Measurements from ENCODE around the gene SLC1A2. TPM values are rescaled to one million over a fixed set of nuclear protein-coding genes. Genes with fewer than 3 reads are reported as not detected.

The SLC1A2 gene
- total RNA-seq, 6 experiments from 2014 or later = 1.7 to 2.4 (median 2.1) TPM

DNA sequence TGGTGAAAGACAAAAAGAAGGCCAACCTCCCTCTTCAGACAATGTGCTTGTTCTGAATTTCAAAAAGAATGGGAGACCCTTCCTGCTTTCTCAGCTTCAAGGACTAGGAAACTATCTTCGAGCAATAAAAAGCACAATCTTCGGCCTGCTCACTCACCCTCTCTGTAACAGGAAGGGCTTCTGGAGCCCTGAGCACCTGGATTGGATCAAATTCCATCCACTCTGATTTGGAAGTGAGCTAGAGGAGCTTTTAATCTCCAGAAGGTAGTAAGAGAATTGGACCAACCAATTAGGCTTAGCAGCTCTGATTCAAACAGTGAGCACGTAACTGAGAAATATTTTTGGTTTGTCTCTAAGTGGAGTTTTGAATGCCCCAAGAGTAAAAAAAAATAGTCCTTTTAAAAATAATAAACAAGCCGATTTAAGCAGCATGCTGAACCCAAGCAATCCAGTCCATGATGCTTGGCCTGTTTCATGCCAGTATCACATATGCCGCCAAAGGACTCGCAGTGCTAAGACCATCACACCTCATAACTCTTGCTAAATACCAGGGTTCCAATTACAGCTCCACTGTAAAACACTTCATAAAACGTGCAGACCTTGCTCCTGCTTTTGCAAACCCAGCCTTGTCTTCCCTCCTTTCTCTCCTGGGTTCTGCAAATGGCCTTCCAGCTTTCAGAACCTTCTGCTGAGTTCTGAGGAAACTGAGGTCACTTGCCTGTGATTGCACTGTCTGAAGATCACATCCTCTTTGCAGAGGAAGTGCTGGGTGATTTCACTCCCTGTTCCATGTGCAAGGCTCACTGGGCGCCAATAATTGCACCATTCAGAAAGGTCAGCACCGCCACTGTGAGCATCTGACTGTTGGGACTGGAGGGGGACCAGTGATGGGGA, 74.4 kb downstream of the SLC1A2 start:
- H3K27ac Mint-ChIP-seq = no peak overlapping the region
- no peak overlapping the region; the same call in 1 of the 2 replicates for H3K4me3 Mint-ChIP-seq
- no peaks in the 10 kb centered on the region for H3K9me3 Mint-ChIP-seq
- H3K4me1 Mint-ChIP-seq (ENCODE audit: low read depth) = peaks cover 41% of the 10 kb centered on the region
- TF ChIP-seq, protein P1, sequence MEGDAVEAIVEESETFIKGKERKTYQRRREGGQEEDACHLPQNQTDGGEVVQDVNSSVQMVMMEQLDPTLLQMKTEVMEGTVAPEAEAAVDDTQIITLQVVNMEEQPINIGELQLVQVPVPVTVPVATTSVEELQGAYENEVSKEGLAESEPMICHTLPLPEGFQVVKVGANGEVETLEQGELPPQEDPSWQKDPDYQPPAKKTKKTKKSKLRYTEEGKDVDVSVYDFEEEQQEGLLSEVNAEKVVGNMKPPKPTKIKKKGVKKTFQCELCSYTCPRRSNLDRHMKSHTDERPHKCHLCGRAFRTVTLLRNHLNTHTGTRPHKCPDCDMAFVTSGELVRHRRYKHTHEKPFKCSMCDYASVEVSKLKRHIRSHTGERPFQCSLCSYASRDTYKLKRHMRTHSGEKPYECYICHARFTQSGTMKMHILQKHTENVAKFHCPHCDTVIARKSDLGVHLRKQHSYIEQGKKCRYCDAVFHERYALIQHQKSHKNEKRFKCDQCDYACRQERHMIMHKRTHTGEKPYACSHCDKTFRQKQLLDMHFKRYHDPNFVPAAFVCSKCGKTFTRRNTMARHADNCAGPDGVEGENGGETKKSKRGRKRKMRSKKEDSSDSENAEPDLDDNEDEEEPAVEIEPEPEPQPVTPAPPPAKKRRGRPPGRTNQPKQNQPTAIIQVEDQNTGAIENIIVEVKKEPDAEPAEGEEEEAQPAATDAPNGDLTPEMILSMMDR (IDR thresholded peaks at IDR 0.05) = no peak
- H3K27me3 Mint-ChIP-seq (ENCODE audit: insufficient read depth) = peaks cover 2% of the 10 kb centered on the region; the same call in 1 of the 2 replicates
- no peaks in the 10 kb centered on the region for H3K36me3 Mint-ChIP-seq (ENCODE audit: low read depth)
- no peak for DNase-seq

DNA sequence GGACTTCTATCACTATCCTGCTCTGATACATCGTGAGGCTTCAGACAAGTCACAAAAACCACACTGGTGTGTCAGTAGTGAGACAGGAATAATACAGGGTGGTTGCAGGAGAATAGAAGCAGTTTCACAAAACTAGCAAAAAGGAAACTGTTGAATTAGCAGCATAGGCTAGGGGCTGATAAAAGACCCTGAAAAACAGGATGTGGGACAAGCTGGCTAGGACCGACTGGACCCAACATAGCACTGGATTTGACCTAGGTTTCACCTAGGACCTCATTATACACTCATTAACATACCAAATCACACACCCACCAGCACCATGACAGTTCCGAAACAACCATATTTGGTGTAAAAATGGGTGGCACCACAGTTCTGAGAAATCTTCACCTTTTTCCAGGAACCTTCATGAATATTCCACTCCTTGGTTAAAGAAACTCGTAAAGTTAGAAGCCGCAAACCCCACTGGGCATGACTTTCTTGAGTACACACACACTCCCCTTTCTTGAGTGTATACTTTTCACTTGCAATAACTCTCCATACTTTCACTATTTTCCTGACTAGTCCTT, 76.2 kb downstream of the SLC1A2 start:
- DNase-seq = no peak
- H3K9me3 Mint-ChIP-seq = no peaks in the 10 kb centered on the region
- H3K4me3 Mint-ChIP-seq = no peak overlapping the region
- peaks cover 2% of the 10 kb centered on the region; the same call in 1 of the 2 replicates for H3K27me3 Mint-ChIP-seq (ENCODE audit: insufficient read depth)
- H3K36me3 Mint-ChIP-seq (ENCODE audit: low read depth) = no peaks in the 10 kb centered on the region
- TF ChIP-seq, protein P1 (IDR thresholded peaks at IDR 0.05) = no peak
- H3K27ac Mint-ChIP-seq = no peak overlapping the region
- peaks cover 48% of the 10 kb centered on the region for H3K4me1 Mint-ChIP-seq (ENCODE audit: low read depth)

DNA sequence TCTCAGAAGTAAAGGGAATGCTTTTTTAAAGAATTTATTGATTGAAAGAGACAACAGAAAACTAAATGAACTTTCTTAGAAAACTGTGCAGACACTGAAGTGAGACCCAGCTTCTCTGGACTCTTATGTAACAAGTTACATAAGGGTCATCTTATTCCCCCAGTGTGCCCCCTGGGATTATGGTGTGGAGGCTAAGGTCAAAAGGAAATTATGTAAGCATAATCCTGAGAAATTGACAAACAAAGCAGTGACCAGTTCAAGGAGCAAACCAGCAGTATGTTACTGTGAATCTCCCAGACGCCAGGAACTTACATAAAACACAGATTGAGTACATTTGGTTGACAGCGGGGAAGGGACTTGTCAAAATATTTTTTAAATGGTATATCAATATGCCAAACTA, 78.6 kb downstream of the SLC1A2 start:
- DNase-seq = no peak
- Mint-ChIP-seq H3K36me3 (ENCODE audit: low read depth) (no peaks in the 10 kb centered on the region), H3K4me3 (no peak overlapping the region), H3K27ac (no peak overlapping the region), H3K4me1 (ENCODE audit: low read depth) (peaks cover 46% of the 10 kb centered on the region), H3K27me3 (ENCODE audit: insufficient read depth) (peaks cover 5% of the 10 kb centered on the region), H3K9me3 (no peaks in the 10 kb centered on the region)
- TF ChIP-seq, protein P1 (IDR thresholded peaks at IDR 0.05) = no peak

DNA sequence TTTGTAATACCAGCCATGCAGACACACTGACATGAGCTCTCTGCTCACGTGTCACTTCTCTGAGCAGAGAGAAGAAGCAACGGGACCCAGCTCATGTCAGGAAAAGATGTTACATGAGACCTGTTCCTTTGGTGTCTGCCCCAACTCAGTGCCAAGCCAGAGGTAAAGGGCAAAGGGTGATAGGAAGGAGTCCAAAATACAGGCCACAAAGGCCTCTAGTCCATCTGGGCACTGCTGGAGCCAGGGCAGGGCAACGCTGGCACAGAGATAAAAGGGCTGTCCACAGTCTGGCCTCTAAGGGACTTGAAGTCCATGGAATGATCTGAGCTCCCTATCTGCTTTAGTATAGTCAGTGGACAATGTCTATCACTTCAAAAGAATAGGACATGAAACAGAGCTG, 79.3 kb downstream of the SLC1A2 start:
- Mint-ChIP-seq H3K4me1 (ENCODE audit: low read depth) (peaks cover 45% of the 10 kb centered on the region), H3K27me3 (ENCODE audit: insufficient read depth) (peaks cover 5% of the 10 kb centered on the region), H3K4me3 (no peak overlapping the region), H3K27ac (peak overlapping the region; percentile 14; the same call in 1 of the 2 replicates), H3K36me3 (ENCODE audit: low read depth) (no peaks in the 10 kb centered on the region), H3K9me3 (no peaks in the 10 kb centered on the region)
- no peak for DNase-seq
- TF ChIP-seq, protein P1 (IDR thresholded peaks at IDR 0.05) = no peak

DNA sequence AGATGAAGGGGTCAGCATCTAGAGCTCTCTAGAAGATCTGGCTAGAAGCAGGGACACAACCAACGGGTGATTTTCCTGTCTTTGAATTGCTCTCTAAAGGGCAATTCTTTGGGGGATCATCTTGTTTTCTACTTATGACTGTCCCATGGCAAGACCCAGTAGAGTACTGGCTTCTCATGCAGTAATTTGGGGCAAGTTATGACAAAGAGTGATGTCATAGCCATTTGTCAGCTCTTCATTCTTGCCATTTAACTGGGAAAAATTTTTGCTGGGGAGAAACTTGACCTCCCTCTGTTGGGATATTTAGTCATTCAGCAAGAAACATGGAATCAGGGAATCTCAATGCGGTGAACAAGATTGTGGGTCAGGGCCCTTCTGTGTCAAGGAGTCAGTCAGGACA, 80.4 kb downstream of the SLC1A2 start:
- Mint-ChIP-seq H3K4me1 (ENCODE audit: low read depth) (peaks cover 53% of the 10 kb centered on the region), H3K27ac (peak overlapping the region; percentile 99), H3K27me3 (ENCODE audit: insufficient read depth) (peaks cover 5% of the 10 kb centered on the region), H3K9me3 (no peaks in the 10 kb centered on the region), H3K36me3 (ENCODE audit: low read depth) (no peaks in the 10 kb centered on the region), H3K4me3 (no peak overlapping the region)
- TF ChIP-seq, protein P1 (IDR thresholded peaks at IDR 0.05) = no peak
- DNase-seq = no peak

Data from HFFc6 (cell line).